Keratinocyte (primary cell): ENCODE data around the gene USP33.

Source experiments
- EZH2 ChIP-seq: IDR thresholded peaks from one replicate; pipeline ENCODE4 v1.6.1; 2012; ENCODE audit warnings: inconsistent platforms, mild to moderate bottlenecking, low read length, moderate library complexity
- TF ChIP-seq, protein P1 (sequence below), 3 experiments: IDR thresholded peaks in 1 of 3; conservative IDR thresholded peaks in 1 of 3; optimal IDR thresholded peaks in 1 of 3; 2 replicates in 2 of 3; 3 replicates in 1 of 3; pipeline versions ENCODE3 to v1.5.1; 2011; ENCODE audit warnings: low read length in 3 of 3, mild to moderate bottlenecking in 3 of 3, moderate library complexity in 2 of 3, control low read depth in 1 of 3, inconsistent platforms in 1 of 3; ENCODE audit not compliant: insufficient read depth in 2 of 3; ENCODE audit errors: extremely low read depth in 1 of 3

GRCh38 chr1:77678660-77679610, 80.7 kb downstream of the USP33 start:
- TF ChIP-seq, protein P1, sequence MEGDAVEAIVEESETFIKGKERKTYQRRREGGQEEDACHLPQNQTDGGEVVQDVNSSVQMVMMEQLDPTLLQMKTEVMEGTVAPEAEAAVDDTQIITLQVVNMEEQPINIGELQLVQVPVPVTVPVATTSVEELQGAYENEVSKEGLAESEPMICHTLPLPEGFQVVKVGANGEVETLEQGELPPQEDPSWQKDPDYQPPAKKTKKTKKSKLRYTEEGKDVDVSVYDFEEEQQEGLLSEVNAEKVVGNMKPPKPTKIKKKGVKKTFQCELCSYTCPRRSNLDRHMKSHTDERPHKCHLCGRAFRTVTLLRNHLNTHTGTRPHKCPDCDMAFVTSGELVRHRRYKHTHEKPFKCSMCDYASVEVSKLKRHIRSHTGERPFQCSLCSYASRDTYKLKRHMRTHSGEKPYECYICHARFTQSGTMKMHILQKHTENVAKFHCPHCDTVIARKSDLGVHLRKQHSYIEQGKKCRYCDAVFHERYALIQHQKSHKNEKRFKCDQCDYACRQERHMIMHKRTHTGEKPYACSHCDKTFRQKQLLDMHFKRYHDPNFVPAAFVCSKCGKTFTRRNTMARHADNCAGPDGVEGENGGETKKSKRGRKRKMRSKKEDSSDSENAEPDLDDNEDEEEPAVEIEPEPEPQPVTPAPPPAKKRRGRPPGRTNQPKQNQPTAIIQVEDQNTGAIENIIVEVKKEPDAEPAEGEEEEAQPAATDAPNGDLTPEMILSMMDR (optimal IDR thresholded peaks at IDR 0.05 in 1 of 3, IDR thresholded peaks at IDR 0.05 in 1 of 3, conservative IDR thresholded peaks at IDR 0.05 in 1 of 3; ENCODE audit: extremely low read depth in 1 of 3, insufficient read depth in 2 of 3, low read length in 3 of 3), result no peak
- TF ChIP-seq EZH2, result no peak
